HG03575 (cell line): ENCODE data around the gene PATE3.

Source experiments
- ATAC-seq: cut with Tn5 transposase; IDR thresholded peaks from one replicate; pipeline ENCODE4 v1.9.1; 2021; ENCODE audit not compliant: unreplicated experiment, insufficient number of reproducible peaks, low FRiP score; ENCODE audit errors: extremely low read depth

PATE3 gene, protein sequence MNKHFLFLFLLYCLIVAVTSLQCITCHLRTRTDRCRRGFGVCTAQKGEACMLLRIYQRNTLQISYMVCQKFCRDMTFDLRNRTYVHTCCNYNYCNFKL

DNA sequence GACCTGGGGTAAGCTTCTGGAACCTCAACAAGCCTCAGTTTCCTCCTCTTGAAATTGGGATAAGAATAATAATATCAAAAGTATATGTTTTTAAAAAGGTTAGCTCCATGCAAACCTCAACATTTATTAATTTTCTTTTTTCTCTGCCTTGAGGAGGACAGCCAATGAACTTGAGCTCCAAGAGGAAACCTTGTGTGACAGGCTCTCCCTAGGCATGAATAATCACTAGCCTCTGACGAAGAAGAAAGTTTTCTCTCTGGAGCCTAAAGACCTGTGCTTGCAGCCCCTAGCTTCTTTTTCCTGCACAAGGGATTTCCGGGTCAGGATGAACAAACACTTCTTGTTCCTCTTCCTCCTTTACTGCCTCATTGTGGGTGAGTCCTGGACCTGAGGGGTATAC, at the start of gene PATE3:
Gene PATE3 (plus strand): TSS at position 301 of the 400 bp plus-strand sequence. CDS start 25 bp downstream, at position 326.
- ATAC-seq = no peak

DNA sequence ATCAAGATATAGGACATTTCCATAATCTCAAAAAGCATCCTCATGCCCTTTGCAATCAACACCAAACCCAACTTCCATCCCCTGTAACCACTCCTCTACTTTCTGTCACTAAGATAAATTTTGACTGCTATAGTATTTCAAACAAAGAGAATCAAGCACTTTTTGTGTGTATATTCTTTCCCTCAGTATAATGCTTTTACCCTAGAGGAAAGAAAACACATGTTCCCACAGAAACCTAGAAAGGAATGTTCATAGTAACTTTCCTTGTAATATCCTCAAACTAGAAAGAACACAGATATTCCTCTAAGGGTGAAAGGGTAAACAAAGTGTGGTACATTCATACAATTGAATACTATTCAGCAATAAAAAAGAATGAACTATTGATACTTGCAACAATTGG, 47.3 kb upstream of the PATE3 start:
- ATAC-seq = no peak

DNA sequence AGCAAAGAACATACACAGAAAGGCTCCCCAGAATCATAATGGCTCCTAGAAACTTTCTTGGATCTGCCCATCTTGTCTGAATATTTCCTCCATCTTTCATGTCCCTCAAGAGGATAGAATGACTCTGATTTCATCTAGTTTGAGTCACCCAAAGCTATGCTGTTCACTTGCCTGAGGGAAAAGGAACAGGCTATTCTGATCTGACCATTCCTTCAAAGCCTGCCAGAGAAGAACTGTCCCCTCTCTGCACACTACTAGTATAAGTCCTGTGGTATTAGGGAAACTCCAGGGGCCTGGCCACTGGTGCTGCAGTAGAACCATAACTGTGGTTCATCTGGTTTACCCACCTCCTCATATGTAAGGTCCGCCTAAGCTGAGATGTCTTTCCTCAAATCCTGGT, 44.2 kb upstream of the PATE3 start:
- no peak for ATAC-seq

DNA sequence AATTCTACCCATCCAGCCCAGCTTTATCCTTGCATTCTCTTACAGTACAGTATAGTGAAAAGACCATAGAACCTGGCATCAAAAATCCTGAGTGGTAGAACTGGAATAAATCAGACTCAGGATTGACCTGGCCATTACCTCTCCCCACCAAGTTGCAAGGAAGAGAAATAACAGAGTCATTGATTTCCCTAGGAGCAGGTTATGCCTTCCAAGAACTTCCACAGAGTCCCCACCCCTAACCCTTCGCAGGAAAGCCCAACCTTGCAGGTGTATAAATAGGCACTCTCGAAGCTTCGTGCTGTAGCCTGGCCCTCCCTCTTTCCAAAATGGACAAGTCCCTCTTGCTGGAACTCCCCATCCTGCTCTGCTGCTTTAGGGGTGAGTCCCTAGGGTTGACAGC, 41.9 kb upstream of the PATE3 start, which contains the start of gene PATE1:
Gene PATE1 (plus strand): TSS at position 301 of the 400 bp plus-strand sequence. CDS start 26 bp downstream, at position 327.
- no peak for ATAC-seq

DNA sequence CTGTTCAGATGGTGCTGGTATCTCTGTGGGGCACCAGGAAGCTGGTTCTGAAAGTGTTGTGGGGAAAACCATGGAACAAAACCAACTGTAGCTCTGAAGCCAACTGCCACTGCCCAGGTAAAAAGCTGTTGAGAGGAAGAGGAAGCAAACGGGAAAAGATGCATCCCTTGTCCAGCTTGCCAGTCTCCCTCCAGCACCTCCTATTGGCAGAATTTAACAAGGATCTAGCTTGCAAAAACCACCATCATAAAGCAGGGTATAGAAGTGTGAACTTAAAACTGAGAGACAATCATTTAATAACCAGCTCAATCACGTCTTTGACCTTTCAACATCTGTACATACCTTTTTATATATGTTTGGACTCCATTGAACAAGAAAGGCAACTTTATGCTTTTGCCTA, 37.3 kb upstream of the PATE3 start:
- ATAC-seq = no peak

DNA sequence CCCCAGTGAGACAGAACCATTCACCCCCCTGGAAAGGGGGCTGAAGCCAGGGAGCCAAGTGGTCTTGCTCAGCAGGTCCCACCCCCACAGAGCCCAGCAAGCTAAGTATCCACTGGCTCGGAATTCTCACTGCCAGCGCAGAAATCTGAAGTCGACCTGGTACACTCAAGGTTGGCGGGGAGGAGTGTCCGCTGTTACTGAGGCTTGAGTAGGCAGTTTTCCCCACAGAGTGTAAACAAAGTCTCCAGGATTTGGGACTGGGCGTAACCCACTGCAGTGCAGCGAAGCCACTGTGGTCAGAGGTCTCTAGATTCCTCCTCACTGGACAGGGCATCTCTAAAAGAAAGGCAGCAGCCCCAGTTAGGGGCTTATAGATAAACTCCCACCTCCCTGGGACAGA, 31.9 kb upstream of the PATE3 start:
- ATAC-seq = no peak

DNA sequence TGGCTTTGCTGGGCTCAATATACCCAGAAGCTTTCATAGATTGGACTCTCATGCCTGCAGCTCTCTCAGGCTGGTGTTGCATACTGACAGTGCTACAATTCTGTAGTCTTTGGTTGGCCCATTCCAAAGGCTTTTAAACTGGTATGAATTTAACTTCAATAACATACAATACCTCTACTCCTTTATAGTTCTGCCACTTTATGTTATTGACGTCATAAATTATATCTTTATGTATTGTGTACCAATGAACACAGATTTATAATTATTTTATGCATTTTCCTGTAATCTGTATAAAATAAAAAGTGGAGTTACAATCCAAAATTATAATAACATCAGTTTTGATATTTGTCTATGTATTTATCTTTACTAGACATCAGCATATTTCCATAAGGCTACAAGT, 25.5 kb upstream of the PATE3 start:
- no peak for ATAC-seq

DNA sequence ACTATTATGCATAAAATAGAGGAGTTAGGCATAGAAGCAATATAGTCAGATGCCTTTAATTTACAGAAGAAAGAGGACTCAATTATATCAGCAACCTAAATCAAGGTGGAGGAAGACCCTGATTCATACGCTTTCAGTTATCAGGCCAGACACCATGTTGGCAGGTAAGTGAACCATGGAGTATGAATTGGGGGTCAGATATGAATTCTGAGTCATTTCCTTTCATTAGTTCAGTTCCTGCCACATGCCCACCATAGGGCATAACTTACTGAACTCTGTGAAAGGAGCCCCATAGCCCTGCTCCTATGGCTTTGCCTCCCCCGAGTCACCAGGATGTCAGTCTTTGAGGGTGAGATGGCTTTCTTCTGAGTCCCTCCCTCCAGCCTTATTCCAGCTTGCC, 24.4 kb upstream of the PATE3 start:
- ATAC-seq = no peak

DNA sequence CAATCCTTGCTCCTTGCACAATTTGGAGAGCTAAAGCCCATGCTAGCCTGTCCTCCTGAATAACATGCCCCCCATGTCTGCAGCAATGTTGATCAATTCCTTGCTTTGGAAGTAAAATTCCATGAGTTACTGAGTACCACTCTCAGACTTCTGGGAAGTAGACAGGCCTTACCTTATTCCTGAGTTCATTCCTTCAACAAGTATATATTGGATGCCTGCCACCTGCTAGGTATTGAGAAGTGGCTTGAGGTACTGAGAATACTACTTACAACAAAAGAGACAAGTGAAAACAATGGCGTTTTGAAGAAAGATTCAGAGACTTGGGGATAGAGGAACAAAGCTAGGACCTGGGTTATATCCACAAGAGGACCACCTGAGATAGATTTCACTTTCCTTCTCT, 21.7 kb upstream of the PATE3 start:
- ATAC-seq = no peak

DNA sequence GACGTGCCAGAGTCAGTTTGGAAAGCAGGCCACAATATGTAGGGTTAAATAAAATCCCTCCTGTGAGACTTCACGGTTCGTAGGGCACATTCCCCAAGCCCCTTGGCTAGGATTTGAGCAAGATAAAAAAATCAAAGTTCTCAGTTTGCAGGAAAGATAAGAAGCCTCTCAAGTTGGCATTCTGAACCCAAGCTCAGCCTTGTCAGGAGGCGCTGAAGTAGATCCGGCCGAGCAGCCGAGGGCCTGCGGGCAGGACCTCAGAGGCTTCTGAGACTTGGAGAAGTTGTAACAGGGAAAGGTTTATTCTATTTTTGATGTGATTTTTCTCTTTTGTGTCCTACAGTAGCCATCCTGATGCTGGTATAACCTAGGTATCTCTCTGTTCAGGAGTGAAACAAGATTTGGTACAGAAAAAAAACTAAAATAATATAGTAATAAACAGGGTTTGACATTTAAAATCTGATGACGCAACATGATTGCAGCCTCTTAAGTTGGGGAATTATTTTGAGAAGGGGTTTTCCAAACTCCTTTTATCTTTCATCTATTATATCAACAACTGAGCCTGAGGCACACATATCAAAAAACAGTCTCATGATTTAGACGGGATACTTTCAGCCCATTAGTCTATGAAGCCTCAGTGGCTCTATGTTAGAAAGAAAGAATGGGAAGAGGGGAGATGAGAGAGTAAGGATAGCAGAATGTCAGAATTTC, 19.4 kb upstream of the PATE3 start:
- ATAC-seq = no peak

DNA sequence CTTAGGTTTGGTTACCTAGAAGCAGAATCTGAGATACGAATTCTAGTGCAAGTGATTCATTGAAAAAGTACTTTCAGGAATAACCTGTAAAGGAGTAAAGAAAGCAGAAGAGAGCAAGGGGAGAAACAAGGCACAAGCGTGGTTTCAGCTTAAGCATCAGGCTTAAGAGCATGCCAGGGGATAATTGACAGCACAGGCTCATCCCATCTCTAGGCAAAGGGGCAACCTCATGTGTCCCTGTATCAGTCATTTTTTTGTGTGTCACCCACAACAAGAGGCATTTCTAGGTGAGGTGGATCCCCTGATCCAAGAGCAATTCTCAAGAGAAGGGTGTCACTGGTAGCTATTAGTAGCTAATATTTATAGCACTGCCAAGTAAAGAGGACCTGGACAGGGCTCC, 17.3 kb upstream of the PATE3 start:
- ATAC-seq = no peak

DNA sequence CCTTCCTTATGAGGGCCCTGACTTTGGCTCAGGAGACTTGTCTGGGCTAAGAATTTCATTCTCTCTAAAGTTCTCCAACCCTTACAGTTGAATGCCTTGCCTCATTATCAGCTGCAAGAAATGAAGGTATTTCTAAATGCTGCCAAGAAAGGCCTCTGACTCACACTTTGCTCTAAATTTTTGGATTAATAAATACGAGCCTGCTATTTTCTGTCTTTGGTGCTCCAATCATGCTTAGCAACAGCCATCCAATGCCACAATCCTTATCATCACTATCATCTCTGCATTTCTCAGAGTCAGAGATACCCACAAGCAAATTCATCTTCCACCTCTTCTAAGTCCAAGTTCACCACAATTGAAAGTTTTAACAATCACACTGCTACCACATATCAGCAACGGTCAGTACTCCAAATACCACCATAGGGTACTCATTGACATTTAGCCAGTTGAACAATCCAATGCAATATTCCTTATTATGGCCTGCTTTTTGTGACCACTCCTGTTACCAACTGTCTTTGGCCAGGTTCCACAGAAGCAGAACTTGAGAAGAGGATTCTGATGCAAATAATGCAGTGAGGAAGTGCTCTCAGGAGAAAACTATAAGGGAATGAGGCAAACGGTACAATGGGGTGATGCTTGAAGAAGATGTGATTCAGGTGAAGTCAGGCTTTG, 15.0 kb upstream of the PATE3 start:
- ATAC-seq = no peak

DNA sequence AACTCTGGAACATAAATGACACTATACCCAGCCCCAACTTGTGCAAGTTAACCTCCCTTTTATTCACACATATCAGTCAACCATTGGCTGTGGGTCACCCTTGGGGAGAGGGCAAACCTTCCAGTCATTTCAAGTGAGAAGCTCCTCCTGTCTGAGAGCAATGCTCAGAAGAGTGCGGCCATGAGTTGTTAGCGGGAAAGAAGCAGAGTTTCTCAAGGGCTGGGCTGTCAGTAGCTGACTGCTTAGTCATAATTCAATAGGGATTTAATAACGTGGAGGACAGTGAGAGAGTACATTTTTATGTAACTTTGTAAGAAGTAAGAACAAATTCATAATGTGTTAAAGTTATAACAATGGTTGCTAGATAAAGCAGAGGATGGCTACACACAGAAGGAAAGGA, 14.4 kb upstream of the PATE3 start:
- no peak for ATAC-seq

DNA sequence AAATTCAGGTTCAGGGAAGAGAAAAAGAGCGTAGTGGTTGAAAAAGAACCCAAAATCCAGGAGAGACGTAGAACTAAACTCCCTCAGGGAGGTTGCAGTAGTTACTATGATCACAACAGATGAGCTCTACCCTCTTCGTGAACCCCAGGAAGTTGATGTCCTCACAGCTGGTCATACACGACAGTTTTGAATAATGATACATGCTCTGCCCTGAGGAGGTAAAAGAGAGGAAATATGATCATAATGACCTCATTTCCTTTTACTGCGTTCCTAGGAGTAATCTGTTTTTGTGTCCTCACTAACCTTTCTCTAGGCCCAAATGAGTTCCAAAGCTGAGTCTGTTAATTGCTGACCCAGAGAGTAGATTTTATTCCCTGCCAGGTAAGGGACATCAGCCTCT, 10.6 kb upstream of the PATE3 start:
- ATAC-seq = no peak

DNA sequence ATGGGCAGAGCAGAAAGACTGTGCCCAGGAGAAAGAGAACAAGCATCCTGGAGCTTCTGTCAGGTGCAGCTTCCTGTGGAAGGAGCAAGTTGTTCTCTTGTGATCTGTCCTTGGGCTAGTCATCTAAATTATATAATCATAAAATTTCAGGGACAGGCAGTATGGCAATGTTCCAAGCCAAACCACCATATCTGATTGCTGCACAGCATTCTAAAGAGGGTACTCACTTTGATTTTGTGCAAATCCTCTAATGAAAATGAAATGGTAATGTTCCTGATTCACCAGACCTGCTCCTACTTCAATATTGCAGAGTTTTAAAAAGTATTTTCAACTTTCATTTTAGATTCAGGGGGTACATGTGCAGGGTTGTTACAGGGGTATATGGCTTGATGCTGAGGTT, 9.2 kb upstream of the PATE3 start, which contains the start of gene PATE2:
Gene PATE2 (minus strand): TSS at position 101 of the 400 bp plus-strand sequence. CDS start 55 bp downstream, at position 46.
- ATAC-seq = no peak

DNA sequence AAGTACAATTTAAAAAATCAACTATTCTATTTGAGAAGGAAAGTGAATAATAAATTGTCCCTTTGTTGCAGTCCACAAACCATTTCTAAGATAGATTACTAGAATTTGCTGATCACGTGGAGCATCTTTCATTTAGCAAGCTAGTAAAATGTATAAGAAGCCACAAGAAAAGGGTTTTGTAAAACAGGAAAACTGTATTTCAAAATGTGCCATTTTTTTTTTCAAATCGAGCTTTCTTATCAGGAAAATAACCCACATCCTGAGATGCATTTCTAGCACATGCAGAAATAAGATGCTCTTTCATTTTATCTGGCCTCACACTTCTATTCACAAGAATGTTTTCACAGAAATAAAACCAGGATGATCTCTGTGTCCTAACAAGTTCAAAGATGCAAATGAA, 3.2 kb upstream of the PATE3 start:
- ATAC-seq = no peak

DNA sequence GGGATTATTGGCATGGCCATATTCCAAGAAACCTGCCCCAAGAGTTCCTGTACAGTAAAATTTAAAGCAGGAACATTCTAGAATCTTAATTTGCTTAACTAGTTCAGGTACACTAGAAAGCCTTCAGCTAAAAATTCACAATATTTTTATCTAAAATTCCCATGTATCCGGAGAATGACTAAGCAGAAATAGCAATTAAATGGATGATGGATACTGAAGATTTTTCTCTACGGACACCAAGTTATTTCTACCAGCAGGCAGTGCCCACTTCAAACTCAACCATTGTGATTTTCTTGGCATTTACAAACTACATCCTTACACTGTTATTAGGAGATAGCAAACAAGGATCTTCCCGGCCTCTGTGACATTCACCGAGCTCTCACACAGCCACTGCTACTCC, 2.9 kb downstream of the PATE3 start:
- no peak for ATAC-seq

DNA sequence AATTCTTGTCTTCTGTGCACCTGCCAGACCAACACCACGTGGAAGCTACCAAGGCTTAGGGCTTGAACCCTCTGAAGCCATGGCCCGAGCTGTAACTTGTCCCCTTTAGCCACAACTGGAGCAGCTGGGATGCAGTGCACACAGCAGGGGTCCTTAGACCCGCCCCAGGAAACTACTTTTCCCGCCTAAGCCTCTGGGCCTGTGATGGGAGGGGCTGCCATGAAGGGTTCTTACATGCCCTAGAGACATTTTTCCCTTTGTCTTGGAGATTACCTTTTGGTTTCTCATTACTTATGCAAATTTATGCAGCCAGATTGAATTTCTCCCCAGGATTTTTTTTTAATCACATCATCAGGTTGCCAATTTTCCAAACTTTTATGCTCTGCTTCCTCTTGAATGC, 9.7 kb downstream of the PATE3 start:
- no peak for ATAC-seq

DNA sequence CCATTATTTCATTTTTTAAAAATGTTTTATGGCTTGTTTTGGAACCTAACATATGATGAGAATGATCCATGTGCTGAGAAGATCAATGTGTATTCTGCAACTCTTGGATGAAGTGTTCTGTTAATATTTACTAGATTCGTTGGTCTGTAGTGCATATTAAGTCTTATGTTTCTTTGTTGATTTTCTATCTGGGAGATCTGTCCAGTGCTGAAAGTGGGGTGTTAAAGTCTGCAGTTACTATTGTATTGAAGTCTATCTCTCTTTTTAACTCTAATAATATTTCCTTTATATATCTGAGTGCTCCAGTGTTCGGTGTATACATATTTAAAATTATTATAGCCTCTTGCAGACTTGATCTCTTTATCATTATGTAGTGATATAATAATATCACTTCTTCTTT, 11.9 kb downstream of the PATE3 start:
- ATAC-seq = no peak

DNA sequence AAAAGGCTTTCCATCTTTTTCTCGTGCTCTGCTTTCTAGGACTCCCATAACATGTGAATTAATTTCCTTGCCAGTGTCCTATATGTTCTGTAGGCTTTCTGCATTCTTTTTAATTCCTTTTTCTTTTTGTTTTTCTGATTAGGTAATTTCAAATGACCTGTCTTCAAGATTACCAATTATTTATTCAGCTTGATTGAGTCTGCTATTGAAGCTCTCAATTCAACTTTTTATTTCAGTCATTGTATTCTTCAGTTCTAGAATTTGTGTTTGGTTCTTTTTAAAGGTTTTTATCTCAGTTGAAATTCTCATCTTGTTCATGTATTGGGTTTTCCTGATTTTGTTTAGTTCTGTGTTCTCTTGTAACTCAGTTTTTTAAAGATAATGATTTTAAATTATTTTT, 14.5 kb downstream of the PATE3 start:
- ATAC-seq = no peak
